HG02943 (cell line): ENCODE data around the gene HNRNPC.
"Not testable (repeated sequence)": the region's sequence is repeated elsewhere in the genome, so short reads cannot be mapped to it uniquely, and the experiment has no call there.

Experiments used
- ATAC-seq: cut with Tn5 transposase; IDR thresholded peaks from one replicate; pipeline ENCODE4 v1.9.1; 2021; ENCODE audit warnings: mild to moderate bottlenecking, low read depth, moderate library complexity; ENCODE audit not compliant: unreplicated experiment

The HNRNPC gene

DNA sequence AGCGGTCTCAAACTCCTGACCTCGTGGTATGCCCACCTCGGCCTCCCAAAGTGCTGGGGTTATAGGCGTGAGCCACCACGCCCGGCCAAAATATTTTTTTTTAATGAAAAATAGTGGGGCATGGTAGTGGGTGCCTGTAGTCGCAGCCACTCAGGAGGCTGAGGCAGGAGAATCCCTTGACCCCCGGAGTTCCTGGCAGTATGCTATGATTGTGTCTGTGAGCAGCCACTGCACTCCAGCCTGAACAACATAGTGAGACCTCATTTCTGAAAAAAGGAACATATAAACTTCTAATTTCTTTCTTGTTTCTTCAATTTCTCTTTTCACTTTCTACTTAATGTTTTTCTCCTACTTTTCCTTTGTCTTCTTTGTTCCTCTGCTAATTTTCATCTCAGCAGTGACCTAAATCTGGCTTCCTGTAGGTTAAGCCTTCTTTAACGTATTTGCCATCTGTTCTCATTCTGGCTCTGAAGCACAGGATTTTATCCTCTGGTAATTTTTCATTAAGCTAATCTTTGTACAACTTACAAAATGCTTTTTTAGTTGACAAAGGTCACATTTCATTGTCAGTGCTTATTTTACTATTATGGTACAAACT is 6.1 kb upstream of the HNRNPC start:
- ATAC-seq = no peak

DNA sequence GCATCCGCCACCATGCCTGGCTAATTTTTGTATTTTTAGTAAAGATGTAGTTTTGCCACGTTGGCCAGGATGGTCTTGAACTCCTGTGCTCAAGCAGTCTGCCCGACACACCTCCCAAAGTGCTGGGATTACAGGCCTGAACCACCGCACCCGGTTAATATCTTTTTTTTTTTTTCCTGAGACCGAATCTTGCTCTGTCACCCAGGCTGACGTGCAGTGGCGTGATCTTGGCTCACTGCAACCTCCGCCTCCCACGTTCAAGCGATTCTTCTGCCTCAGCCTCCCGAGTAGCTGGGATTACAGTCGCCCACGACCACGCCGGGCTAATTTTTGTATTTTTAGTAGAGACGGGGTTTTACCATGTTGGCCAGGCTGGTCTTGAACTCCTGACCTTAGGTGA is 3.4 kb upstream of the HNRNPC start:
- not testable (repeated sequence) for ATAC-seq

DNA sequence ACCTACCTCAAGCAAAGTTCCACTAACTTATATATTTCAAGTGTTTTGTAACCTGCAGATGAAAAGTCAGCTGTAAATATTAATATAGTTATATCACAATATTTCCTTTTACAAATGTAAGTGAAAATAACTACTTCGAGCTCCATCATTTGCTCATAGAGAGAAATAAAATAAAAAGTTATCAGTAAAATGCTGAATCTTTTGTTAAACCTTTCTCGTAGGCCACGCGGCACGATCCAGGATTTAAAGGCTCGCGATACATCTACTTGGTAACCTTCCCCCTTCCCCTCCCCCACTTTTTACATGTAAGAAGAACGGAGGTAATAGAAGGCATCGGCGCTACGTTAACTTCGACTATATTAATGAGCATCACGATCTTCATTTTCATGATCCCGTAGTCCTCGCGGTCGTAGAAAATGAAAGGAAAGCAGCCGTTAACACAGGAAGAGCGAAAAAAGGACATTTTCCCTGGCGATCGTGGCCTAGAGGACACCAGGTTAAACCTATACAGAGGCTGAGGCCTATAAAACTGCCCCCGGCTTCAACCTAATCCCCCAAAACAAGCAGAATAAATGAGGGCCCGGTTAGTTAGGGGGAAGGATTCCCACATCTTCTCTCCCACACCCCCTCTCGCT is 508 bp downstream of the HNRNPC start:
- ATAC-seq = no peak

DNA sequence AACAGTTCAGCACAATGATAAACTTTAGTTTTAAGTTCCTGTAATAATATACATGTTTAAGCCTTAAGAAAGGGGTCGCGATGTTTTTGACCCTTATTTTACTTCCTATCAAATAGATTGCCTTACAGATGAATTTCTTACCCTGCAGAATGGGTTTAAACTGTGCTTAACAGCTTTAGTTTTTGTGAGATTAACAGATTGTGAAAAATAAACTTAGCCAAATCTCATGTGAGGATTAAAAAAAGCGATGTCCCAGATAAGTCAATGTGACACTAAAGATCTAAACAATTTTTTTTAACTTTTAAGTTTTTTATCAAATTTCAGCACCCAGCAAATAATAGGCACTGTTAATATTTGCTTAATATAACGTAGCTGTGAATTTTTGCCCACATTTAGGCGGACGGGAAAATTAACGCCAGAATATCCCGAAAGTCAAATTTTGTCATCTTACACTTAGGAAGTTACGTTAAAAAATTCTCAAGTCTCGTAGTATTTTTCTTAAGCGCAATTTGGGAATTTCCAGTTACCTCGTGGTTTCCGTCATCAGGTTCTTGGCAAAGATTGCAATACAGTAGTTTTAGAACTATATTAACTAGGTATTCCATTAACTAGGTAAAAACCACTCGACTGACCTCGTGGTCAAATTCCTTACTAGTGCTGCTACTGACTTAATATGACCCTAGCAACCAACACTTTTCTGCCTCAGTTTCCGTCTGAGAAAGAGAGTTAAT is 1.2 kb downstream of the HNRNPC start:
- ATAC-seq = no peak

DNA sequence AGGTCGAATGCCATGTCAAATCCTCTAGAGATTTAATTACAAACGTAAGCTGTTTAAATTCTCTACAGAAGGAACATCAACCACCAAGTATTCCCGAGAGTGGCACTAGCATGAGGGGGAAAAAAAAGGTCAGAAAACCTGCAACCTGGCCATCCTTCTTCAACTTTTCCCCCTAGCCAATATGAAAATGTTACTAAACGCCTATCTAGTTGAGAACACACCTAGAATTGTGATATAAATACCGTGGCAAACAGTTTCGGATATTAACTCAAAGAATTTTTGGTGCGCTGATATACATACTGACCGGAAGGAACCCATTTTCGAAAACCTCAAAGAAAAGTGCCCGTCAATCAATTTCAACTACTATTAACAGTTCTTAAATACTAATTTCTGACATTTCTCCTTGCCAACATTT is 1.8 kb downstream of the HNRNPC start:
- no peak for ATAC-seq

DNA sequence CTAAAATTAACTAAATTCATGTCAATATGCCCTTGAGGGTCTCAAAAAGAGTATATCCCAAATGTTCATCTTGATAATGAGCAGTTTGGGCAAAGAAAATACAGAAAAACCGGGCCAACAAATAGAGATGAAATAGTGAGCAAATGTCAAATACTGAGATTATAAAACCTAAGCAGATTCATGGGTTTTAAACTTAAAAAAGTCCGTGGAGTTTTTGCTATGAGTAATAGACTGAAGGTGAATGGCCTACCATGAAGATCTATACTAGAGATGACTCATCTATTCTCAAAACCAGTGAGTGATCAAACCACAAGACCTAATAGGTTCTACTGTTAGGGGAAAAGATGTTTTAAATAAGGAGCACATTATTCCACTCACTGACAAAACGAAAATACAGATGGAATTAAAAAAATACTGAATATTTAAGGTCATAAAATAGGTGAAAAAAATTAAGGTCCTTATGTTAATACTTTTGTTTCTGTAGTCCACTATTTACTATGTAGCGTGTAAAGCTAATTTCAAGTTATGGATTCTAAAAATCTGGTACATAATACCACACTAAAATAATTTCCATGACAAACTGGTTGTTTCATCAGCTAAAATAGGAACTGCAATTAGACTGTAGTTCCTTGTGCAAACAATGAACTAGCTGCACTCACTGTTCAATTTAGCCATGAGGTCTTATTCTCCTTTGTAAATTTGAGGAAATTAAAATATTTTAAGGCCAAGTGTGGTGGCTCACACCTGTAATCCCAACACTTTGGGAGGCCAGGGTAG is 5.0 kb downstream of the HNRNPC start:
- no peak for ATAC-seq

DNA sequence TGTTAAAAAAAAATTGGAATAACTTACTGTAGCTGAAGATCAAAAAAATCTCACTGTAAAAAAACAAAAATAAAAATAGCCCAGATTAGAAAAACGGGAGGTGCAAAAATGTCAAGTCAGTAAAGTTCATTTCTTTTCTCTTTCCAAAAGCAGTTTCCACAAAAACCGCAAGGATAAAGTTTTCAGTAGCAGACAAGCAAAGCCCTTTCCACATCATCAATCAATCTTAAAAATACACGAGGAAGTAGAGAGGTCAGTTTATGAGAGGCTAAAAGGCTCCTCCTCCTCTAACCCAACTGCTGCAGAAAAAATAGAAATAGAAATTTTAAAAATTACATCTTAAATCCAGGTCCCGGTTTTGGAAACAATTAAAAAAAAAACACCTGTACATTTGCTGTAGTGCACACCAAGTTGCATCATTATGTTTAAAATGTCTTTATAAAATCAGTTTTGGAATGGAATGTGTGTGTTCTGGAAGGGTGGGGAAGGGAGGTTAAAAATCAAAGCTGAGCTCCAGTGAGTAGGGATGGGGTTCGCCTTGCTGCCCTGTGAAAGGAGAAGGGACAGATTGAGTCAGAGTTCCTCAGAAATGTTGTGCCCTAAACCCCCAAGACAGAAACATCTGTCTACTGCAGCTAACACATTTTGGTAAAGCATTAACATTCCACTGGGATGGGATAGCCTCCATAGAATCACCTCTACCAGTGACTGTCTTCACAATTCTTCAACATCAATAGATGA is 5.8 kb downstream of the HNRNPC start:
- ATAC-seq = no peak

DNA sequence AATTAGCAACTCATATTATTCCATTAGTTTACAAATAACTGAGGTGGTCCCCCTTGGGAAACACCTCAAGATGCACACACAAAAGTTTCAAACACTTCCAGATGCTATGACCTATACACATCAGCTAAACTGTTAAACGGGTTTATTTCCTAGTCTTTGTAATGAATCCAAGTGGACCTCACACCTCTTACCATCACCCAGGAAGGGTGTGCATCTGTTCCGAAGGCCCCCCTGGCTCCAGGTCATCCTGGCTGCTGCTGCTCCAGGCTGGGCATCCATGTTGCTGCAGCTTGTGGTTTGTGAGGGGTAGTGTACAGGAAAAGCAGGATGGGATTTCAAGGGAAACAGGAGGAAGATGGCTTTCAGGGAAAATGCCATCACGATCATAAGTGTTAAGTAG is 6.8 kb downstream of the HNRNPC start:
- no peak for ATAC-seq

DNA sequence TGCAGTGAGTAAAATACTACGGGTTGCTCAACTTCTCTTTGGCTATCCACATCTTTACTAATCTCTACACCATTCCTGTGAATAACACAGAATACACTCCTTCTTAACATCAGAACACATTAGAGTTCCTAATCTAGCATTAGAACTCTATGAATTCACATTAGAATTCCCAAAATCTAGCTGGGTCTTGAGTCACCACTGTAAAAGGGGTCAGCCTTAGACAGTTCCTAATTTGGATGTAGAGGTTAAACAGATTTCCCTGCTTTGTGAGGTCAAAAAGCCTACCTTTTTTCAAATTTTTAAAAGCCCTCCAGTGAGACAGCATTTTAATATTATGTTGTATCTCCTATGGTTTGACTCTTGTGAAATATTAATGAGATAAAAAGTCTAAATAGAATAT is 7.4 kb downstream of the HNRNPC start:
- no peak for ATAC-seq

DNA sequence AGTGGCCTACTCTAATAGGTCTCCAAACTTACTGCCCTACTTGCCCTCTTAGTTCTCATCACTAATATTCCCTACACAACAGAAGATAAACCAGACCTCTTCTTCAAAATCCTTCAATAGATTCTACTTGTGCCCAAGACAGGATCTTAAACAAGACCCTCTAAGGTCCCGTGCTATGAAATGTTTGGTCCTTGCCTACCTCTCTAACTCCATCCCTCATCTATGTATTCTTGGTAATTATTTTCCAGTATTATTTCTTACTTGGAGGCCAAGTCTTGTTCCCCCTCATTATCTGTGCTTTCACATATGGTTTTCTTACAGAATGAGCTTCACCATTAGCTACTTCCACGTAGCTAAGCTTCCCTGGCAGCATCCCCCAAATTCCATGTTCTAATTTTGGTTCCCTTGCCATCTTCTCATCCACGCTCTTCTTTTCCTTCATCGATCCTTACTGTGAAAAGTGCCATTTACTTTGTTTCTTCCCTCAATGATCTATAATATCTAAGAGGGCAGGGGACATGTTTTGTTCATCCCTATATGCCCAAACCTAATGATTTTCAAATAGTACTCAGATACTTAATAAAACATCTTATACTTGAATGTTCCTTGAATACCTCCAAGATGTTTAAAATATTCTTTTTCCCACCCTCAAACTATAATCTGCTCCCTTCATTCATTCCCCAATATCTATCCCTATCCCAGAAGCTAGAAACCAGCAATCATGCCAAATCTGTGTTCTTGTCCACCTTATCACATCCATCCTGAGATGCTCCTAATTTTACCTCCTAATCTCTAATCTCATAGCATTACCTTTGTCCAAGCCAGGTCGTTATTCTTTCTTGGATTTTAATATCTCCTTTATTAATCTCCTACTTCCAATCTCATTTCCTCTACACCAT is 10.1 kb downstream of the HNRNPC start:
- ATAC-seq = no peak

DNA sequence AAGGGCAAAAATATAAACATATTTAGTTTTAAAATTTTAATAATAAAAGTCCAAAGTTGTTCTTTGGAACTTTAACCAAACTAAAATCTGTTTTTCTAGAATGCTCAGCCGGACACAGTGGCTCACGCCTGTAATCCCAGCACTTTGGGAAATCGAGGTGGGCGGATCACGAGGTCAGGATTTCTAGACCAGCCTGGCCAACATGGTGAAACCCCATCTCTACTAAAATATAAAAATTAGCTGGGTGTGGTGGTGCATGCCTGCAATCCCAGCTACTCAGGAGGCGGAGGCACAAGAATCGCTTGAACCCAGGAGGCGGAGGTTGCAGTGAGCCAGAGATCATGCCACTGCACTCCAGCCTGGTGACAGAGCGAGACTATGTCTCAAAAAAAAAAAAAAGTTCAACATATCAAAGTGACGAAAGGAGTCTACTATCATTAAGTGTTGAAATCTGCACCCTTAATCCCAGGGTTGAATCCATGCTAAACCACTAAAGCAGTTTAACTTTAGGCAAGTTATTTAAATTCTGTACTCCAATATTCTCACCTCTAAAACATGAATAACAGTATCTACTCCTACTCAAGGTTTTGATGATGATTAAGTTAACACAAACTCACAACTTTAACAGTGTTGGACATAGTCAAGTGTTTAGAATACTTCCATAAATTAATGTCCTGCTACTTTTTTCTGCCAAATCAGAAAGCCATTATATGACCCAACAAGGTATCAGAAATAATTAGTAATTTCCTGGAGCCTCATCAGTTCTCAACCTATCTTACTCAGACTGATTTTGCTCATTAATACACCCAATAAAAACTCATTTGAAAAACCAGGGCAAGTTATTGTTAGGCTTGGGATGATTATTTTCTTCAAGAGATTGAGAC is 11.0 kb downstream of the HNRNPC start:
- no peak for ATAC-seq

DNA sequence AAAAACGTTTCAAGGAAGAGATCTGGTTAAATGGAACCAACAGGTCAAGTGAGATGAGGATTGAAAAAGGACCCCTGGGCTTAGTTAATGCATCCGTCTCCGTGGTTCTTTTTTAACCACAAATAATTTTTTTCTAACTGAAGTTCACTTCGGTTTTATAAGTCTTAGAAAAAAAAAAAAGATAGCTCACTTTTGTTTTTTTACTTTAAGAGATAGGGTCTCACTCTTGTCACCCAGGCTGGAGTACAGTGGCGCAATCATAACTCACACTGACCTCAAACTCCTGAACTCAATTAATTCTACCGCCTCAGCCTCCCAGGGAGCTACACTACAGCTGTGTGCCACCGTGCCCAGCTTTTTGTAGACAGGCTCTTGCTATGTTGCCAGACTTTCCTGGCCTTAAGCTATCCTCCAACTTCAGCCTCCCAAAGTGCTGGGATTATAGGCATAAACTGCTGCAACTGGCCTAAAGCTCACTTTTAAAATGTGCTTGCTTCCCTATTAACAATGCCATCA is 11.8 kb downstream of the HNRNPC start:
- no peak for ATAC-seq

DNA sequence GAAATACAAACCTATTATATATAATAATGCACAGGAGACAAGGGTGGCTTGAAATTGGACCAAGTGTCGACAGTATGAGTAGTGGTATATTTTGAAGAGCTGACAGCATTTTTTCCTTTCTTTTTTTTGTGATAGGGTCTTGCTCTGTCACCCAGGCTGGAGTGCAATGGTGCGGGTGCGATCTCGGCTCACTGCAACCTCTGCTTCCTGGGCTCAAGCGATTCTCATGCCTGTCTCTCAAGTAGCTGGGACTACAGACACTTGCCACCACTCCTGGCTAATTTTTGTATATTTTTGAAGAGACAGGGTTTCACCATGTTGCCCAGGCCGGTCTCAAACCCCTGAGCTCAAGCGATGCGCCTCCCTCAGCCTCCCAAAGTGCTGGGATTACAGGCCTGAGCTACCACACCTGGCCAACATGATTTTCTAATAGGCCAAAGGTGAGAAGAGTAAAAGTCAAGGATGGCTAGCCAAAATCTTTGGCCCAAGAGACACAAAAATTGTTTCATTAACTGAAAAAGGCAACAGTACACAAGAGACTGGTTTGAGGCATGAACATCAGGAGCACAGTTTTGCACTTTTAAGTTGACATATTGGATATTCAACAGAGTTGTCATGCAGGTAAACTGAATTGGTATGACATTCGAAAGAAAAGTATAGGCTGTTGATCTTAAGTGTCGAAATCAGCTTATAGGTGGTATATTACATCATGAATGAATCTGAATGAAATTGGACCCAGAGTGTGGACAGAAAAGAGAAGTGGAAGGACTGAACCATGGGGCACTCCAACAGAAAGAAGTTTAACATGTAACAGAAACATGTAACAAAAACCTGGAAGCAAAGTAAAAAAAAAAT is 12.5 kb downstream of the HNRNPC start:
- no peak for ATAC-seq

DNA sequence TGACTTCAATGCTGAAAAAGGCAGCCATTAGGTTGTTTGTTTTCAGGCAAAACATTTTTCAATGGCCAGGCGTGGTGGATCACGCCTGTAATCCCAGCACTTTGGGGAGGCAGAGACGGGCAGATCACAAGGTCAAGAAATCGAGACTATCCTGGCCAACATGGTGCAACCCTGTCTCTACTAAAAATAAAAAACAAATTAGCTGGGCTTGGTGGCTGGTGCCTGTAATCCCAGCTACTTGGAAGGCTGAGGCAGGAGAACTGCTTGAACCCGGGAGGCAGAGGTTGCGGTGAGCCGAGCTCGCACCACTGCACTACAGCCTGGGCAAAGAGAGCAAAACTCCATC is 13.2 kb downstream of the HNRNPC start:
- not testable (repeated sequence) for ATAC-seq

DNA sequence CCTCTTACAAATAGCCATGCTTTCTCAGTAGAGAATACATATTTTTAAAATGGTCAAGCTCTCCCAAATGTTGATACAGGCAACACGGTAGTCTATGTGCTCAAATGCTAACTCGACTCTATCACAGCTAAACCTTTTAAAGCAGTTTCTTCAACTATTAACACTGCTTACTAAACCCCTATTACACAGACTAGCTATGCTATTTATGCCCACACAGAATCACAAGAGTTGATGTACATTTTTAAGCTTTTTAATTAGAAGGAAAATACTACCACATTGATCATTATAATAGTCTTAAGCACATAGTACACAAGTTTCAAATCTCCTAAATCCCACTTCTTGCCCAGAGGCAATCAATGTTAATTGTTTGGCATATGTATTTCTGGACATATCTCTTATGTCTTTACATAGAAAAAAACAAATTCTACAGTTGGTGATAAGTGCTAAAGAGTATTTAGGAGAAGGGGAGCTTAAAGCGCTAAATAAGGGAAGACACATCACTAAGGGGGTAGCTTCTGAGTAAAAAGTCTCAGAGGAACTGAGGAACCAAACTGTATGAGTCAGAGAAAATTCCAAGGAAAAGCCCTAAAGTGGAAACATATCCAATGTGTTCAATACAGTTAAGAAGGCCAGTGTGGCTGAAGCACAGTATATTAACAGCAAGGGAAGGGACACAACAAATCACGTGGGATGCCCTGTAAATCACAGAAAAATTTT is 13.7 kb downstream of the HNRNPC start:
- ATAC-seq = no peak

DNA sequence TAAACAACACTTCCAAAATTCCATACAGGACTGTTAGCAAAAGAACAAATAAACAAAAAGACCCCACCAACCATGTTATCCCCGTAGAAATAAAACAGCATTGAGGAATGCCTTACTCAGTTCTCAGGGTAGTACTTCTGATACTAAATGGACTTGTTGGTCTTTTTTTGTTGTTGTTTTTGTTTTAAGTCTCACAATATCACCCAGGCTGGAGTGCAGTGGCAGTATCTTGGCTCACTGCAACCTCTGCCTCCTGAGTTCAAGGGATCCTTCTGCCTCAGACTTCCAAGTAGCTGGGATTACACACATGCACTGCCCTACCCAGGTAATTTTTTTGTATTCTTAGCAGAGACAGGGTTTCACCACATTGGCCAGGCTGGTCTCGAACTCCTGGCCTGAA is 17.1 kb downstream of the HNRNPC start:
- no peak for ATAC-seq

DNA sequence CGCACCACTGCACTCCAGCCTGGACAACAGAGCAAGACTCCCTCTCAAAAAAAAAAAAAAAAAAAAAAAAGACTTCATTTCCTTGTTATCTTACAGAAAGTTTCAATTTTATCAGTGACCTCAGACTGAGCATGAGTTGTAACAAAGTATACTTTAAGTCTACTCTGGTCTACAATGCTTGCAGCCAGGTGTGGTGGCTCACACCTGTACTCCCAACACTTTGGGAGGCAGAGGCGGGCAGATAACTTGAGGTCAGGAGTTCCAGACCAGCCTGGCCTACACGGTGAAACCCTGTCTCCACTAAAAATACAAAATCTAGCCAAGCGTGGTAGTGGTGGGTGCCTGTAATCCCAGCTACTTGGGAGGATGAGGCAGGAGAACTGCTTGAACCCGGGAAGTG is 18.0 kb downstream of the HNRNPC start:
- ATAC-seq = no peak
